ENCODE measurements around the gene SMIM13. TPM values are rescaled to one million over a fixed set of nuclear protein-coding genes. Genes with fewer than 3 reads are reported as not detected.

The SMIM13 gene
- total RNA-seq, 1 donor from 2014 or later: 7.8 TPM

DNA sequence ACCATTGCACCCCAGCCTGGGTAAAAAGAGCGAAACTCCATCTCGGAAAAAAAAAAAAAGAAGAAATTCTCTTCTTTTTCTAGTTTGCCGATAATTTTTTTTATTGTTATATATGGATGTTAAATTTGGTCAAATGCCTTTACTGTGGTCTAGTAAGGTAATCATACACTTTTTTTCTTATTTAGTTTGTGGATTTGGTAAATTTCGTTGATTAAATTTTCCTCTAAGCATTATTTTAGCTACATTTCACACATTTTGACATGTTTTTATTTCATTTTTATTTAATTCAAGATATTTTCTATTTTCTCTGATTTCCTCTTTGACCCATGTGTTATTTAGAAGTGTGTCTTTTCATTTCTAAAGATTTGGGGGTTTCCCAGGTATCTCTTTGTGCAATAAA lies 31.6 kb upstream of the SMIM13 start:
- no peaks in the 10 kb centered on the region for H3K9me3 ChIP-seq (ENCODE audit: low read depth)
- no peak overlapping the region for H3K27ac Mint-ChIP-seq
- H3K4me2 ChIP-seq: no peak overlapping the region
- no peak overlapping the region for H3K27ac ChIP-seq
- no peaks in the 10 kb centered on the region for H3K36me3 Mint-ChIP-seq
- H3K4me1 ChIP-seq: peaks cover 31% of the 10 kb centered on the region
- no peak overlapping the region for H3K9ac ChIP-seq
- H3K4me3 ChIP-seq: no peak overlapping the region
- H3K79me2 ChIP-seq (ENCODE audit: low read depth): no peaks in the 10 kb centered on the region
- H3F3A ChIP-seq (ENCODE audit: low read depth): peaks cover 23% of the 10 kb centered on the region
- no peaks in the 10 kb centered on the region for H4K20me1 ChIP-seq (ENCODE audit: low read depth)
- no peak overlapping the region for H2AFZ ChIP-seq (replicated peaks)
- H3K4me3 Mint-ChIP-seq: no peak overlapping the region
- TF ChIP-seq EZH2phosphoT487 (IDR thresholded peaks at IDR 0.05) (no peak), EZH2 (IDR thresholded peaks at IDR 0.05) (no peak)
- TF ChIP-seq, protein P1, sequence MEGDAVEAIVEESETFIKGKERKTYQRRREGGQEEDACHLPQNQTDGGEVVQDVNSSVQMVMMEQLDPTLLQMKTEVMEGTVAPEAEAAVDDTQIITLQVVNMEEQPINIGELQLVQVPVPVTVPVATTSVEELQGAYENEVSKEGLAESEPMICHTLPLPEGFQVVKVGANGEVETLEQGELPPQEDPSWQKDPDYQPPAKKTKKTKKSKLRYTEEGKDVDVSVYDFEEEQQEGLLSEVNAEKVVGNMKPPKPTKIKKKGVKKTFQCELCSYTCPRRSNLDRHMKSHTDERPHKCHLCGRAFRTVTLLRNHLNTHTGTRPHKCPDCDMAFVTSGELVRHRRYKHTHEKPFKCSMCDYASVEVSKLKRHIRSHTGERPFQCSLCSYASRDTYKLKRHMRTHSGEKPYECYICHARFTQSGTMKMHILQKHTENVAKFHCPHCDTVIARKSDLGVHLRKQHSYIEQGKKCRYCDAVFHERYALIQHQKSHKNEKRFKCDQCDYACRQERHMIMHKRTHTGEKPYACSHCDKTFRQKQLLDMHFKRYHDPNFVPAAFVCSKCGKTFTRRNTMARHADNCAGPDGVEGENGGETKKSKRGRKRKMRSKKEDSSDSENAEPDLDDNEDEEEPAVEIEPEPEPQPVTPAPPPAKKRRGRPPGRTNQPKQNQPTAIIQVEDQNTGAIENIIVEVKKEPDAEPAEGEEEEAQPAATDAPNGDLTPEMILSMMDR (IDR thresholded peaks at IDR 0.05): no peak
- no peaks in the 10 kb centered on the region for H3K36me3 ChIP-seq
- H3K27me3 ChIP-seq: no peaks in the 10 kb centered on the region
- no peaks in the 10 kb centered on the region for H3K9me3 Mint-ChIP-seq
- DNase-seq (ENCODE audit: low spot score): no peak
- H3K27me3 Mint-ChIP-seq (ENCODE audit: insufficient read depth, low read depth): no peaks in the 10 kb centered on the region
- peaks cover 10% of the 10 kb centered on the region for H3K4me1 Mint-ChIP-seq

DNA sequence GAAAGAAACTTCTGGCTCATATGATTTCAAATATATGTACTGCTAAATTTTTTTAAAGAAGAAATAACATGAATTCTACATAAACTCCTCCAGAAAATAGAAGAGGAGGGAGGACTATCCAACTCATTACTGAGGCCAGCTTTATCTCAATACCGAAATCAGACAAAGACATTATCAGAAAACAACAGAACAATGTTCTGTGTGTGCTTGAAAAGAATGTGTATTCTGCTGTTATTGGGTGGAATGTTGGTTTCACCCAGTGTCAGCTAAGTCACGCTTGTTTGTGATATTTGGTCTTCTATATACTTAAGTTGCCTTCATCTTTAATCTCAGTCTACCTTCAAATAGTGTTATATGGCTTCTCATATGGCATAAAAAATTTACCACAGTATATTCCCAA lies 30.9 kb upstream of the SMIM13 start:
- Mint-ChIP-seq H3K4me1 (peaks cover 10% of the 10 kb centered on the region), H3K27ac (no peak overlapping the region), H3K27me3 (ENCODE audit: insufficient read depth, low read depth) (no peaks in the 10 kb centered on the region), H3K9me3 (no peaks in the 10 kb centered on the region), H3K36me3 (no peaks in the 10 kb centered on the region), H3K4me3 (no peak overlapping the region)
- Histone ChIP-seq H3K4me1 (peaks cover 37% of the 10 kb centered on the region), H2AFZ (replicated peaks) (no peak overlapping the region), H3K9ac (no peak overlapping the region), H3K4me3 (no peak overlapping the region), H3K4me2 (no peak overlapping the region), H3K79me2 (ENCODE audit: low read depth) (no peaks in the 10 kb centered on the region), H3K36me3 (no peaks in the 10 kb centered on the region), H3K27ac (no peak overlapping the region), H3K9me3 (ENCODE audit: low read depth) (no peaks in the 10 kb centered on the region), H3K27me3 (no peaks in the 10 kb centered on the region), H3F3A (ENCODE audit: low read depth) (peaks cover 27% of the 10 kb centered on the region), H4K20me1 (ENCODE audit: low read depth) (no peaks in the 10 kb centered on the region)
- DNase-seq (ENCODE audit: low spot score): no peak
- TF ChIP-seq EZH2 (IDR thresholded peaks at IDR 0.05) (no peak), EZH2phosphoT487 (IDR thresholded peaks at IDR 0.05) (no peak)
- TF ChIP-seq, protein P1 (IDR thresholded peaks at IDR 0.05): no peak

DNA sequence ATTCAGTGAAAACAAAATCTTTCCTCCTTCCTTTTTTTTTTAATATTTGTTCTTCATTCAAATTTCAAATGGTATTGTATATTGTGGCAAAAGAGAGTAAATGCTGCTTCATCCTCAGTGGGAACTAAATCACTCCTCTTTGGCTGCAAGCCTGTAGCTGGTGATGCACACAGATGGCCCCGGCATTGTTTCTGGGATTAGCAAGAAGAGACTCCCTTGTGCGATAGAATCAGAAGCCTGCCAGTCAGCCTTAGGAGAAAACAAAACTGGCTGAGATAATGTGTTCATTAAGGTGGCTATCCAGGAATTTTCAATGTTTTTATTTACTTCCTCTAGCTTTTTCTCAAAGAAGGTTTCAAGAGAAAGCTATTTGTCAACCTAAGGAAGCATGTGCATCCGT lies 28.8 kb upstream of the SMIM13 start:
- Mint-ChIP-seq H3K4me1 (peaks cover 10% of the 10 kb centered on the region), H3K9me3 (no peaks in the 10 kb centered on the region), H3K27me3 (ENCODE audit: insufficient read depth, low read depth) (no peaks in the 10 kb centered on the region), H3K27ac (no peak overlapping the region), H3K4me3 (no peak overlapping the region), H3K36me3 (no peaks in the 10 kb centered on the region)
- Histone ChIP-seq H3K4me3 (no peak overlapping the region), H3K9ac (no peak overlapping the region), H3K36me3 (no peaks in the 10 kb centered on the region), H3K4me2 (peak overlapping the region; percentile 58), H3F3A (ENCODE audit: low read depth) (peaks cover 27% of the 10 kb centered on the region), H3K27me3 (no peaks in the 10 kb centered on the region), H4K20me1 (ENCODE audit: low read depth) (no peaks in the 10 kb centered on the region), H3K4me1 (peaks cover 39% of the 10 kb centered on the region), H2AFZ (replicated peaks) (no peak overlapping the region), H3K9me3 (ENCODE audit: low read depth) (no peaks in the 10 kb centered on the region), H3K79me2 (ENCODE audit: low read depth) (no peaks in the 10 kb centered on the region), H3K27ac (peak overlapping the region; percentile 89)
- DNase-seq (ENCODE audit: low spot score): peak; percentile 94
- TF ChIP-seq EZH2phosphoT487 (IDR thresholded peaks at IDR 0.05) (no peak), EZH2 (IDR thresholded peaks at IDR 0.05) (no peak)
- TF ChIP-seq, protein P1 (IDR thresholded peaks at IDR 0.05): no peak

All from neural progenitor cell (in vitro differentiated cells).